Caco-2 (cell line): ENCODE results near the gene INSYN2A. TPM values are rescaled to one million over a fixed set of nuclear protein-coding genes. Genes with fewer than 3 reads are reported as not detected.

Experiments
- BruUV-seq: library from RNA; stranded (reverse); fragments of 400-500 nt; replicated peaks from 2 replicates; lab custom pipeline; 2021; lab: Mats Ljungman, UMichigan
- CTCF ChIA-PET: fragments of 300-600 bp; sonication (Branson Sonifier 250); formaldehyde crosslinking; loops from one replicate; lab custom pipeline; 2022; ENCODE audit warnings: antibody characterized with exemption; lab: Charles Lee
- POLR2A ChIA-PET: fragments of 300-600 bp; sonication (Branson Sonifier 250); formaldehyde crosslinking; loops from one replicate; lab custom pipeline; 2022; ENCODE audit warnings: antibody characterized with exemption; lab: Charles Lee
- DNase-seq, 2 experiments: peaks; one replicate each; pipeline versions ENCODE4 v3.0.0 to v3.0.0-alpha.2; 2020 to 2022
- H3K27me3 ChIP-seq: replicated peaks from 2 replicates; pipeline ENCODE4 v1.6.0; 2011; ENCODE audit warnings: low read length; ENCODE audit not compliant: control insufficient read depth, insufficient read depth
- H3K36me3 ChIP-seq: 2 replicates; pipeline ENCODE4 v1.5.1; 2011; ENCODE audit warnings: low read length; ENCODE audit not compliant: control insufficient read depth, insufficient read depth
- H3K4me1 ChIP-seq: fragments of 250-450 bp; sonication (Bioruptor Pico); 2 replicates; pipeline ENCODE4 v1.5.1; 2020; ENCODE audit warnings: mild to moderate bottlenecking
- H3K4me3 ChIP-seq: 2 replicates; pipeline ENCODE4 v1.5.1; 2011; ENCODE audit warnings: low read depth, mild to moderate bottlenecking, control low read depth, low read length
- H3K9me3 ChIP-seq: fragments of 250-450 bp; sonication (Bioruptor Pico); 2 replicates; pipeline ENCODE4 v1.5.1; 2020; ENCODE audit warnings: mild to moderate bottlenecking, moderate library complexity
- H3K27ac Mint-ChIP-seq: one replicate; pipeline ENCODE4 v1.8.0; 2022; ENCODE audit warnings: mixed read lengths; ENCODE audit not compliant: unreplicated experiment
- H3K27me3 Mint-ChIP-seq: one replicate; pipeline ENCODE4 v1.8.0; 2022; ENCODE audit warnings: mixed read lengths; ENCODE audit not compliant: insufficient read depth, unreplicated experiment
- H3K36me3 Mint-ChIP-seq: one replicate; pipeline ENCODE4 v1.8.0; 2022; ENCODE audit warnings: mild to moderate bottlenecking, mixed read lengths; ENCODE audit not compliant: insufficient read depth, unreplicated experiment
- H3K4me1 Mint-ChIP-seq: one replicate; pipeline ENCODE4 v1.8.0; 2022; ENCODE audit warnings: low read depth, mixed read lengths; ENCODE audit not compliant: unreplicated experiment
- H3K4me3 Mint-ChIP-seq: one replicate; pipeline ENCODE4 v1.8.0; 2022; ENCODE audit warnings: mild to moderate bottlenecking, moderate library complexity, mixed read lengths; ENCODE audit not compliant: unreplicated experiment
- H3K9me3 Mint-ChIP-seq: one replicate; pipeline ENCODE4 v1.8.0; 2022; ENCODE audit warnings: mixed read lengths; ENCODE audit not compliant: unreplicated experiment
- CTCF ChIP-seq, 2 experiments: fragments of 200-600 bp in 1 of 2; IDR thresholded peaks; 1 replicate in 1 of 2; 2 replicates in 1 of 2; pipeline versions ENCODE4 v1.5.1 to v1.8.0; 2011 to 2022; ENCODE audit warnings: antibody characterized with exemption in 1 of 2, control low read depth in 1 of 2, inconsistent platforms in 1 of 2, low read depth in 1 of 2, low read length in 1 of 2, mild to moderate bottlenecking in 1 of 2, moderate library complexity in 1 of 2; ENCODE audit not compliant: insufficient read depth in 1 of 2, severe bottlenecking in 1 of 2, unreplicated experiment in 1 of 2
- intact Hi-C: fragments of 100-400 bp; cut with micrococcal nuclease; formaldehyde crosslinking; loops from one replicate; pipeline ENCODE4 v1.10.0; 2022; ENCODE audit not compliant: unreplicated experiment
- total RNA-seq: library from RNA; stranded (reverse); gene quantifications from 2 replicates; pipeline ENCODE4 v1.2.3, GENCODE V29; 2022

The INSYN2A gene
- total RNA-seq, 1 experiment from 2014 or later, result not detected

DNA sequence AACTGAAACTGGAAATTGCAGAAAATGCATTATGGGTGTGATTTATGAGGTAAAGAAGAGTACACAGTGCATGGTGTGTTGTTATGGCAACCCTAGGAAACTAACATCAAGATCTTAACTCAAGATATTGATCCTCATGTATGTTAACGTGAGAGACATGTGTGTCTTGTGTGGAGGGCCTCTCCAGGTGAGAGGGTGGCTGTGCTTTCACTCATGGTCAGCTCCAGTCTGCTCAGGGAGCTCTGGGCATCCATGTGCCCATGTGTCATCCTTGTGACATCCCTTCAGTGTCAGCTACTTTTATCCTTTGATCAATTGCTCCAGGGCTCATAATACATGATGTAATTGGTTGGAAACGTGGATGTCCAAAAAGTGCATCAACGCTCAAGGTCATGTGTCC, 24.9 kb upstream of the INSYN2A start:
- Mint-ChIP-seq H3K27ac (no peak overlapping the region), H3K9me3 (no peaks in the 10 kb centered on the region), H3K36me3 (peaks cover 8% of the 10 kb centered on the region), H3K4me3 (no peak overlapping the region), H3K27me3 (no peaks in the 10 kb centered on the region), H3K4me1 (no peaks in the 10 kb centered on the region)
- Histone ChIP-seq H3K4me3 (no peak overlapping the region), H3K36me3 (no peaks in the 10 kb centered on the region), H3K27me3 (no peaks in the 10 kb centered on the region), H3K9me3 (no peaks in the 10 kb centered on the region), H3K4me1 (no peaks in the 10 kb centered on the region)
- ChIA-PET CTCF (no interaction called here), POLR2A (no interaction called here)
- intact Hi-C loops, result no loop called here
- DNase-seq, result no peak
- no TSS peak for BruUV-seq
- TF ChIP-seq CTCF (IDR thresholded peaks at IDR 0.05; ENCODE audit: insufficient read depth in 1 of 2, low read depth in 1 of 2, low read length in 1 of 2, severe bottlenecking in 1 of 2, unreplicated experiment in 1 of 2), result no peak

DNA sequence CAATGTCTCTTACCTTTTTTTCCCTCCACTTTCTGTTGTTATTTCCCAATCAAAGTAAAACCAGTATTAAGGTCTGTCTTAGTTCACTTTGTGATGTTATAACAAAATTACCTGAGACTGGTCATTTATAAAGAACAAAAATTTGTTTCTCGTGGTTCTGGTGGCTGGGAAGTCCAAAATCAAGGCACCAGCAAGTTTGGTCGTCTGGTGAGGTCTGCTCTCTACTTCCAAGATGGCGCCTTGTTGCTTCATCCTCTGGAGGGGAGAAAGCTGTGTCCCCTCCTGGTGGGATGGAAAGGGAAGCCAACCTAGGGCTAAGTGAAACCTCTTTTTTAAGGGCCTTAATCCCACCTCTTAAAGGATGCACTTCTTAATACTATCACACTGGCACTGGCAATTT, 22.3 kb upstream of the INSYN2A start:
- no TSS peak for BruUV-seq
- H3K4me3 ChIP-seq, result no peak overlapping the region
- ChIA-PET POLR2A (no interaction called here), CTCF (no interaction called here)
- H3K9me3 ChIP-seq, result no peaks in the 10 kb centered on the region
- H3K27me3 Mint-ChIP-seq, result no peaks in the 10 kb centered on the region
- no peaks in the 10 kb centered on the region for H3K36me3 ChIP-seq
- H3K36me3 Mint-ChIP-seq, result peaks cover 12% of the 10 kb centered on the region
- intact Hi-C loops, result no loop called here
- H3K27me3 ChIP-seq, result no peaks in the 10 kb centered on the region
- H3K9me3 Mint-ChIP-seq, result no peaks in the 10 kb centered on the region
- H3K4me1 ChIP-seq, result no peaks in the 10 kb centered on the region
- DNase-seq, result no peak
- H3K27ac Mint-ChIP-seq, result no peak overlapping the region
- H3K4me1 Mint-ChIP-seq, result no peaks in the 10 kb centered on the region
- no peak overlapping the region for H3K4me3 Mint-ChIP-seq
- TF ChIP-seq CTCF (IDR thresholded peaks at IDR 0.05; ENCODE audit: insufficient read depth in 1 of 2, low read depth in 1 of 2, low read length in 1 of 2, severe bottlenecking in 1 of 2, unreplicated experiment in 1 of 2), result no peak

GRCh38 chr10:127216786-127217185, 20.4 kb upstream of the INSYN2A start:
- Histone ChIP-seq H3K27me3 (no peaks in the 10 kb centered on the region), H3K9me3 (no peaks in the 10 kb centered on the region), H3K4me3 (no peak overlapping the region), H3K4me1 (no peaks in the 10 kb centered on the region), H3K36me3 (no peaks in the 10 kb centered on the region)
- no peaks in the 10 kb centered on the region for H3K4me1 Mint-ChIP-seq
- TF ChIP-seq CTCF (IDR thresholded peaks at IDR 0.05; ENCODE audit: insufficient read depth in 1 of 2, low read depth in 1 of 2, low read length in 1 of 2, severe bottlenecking in 1 of 2, unreplicated experiment in 1 of 2), result no peak
- no peak overlapping the region for H3K4me3 Mint-ChIP-seq
- intact Hi-C loops, result no loop called here
- no peak overlapping the region for H3K27ac Mint-ChIP-seq
- H3K9me3 Mint-ChIP-seq, result no peaks in the 10 kb centered on the region
- no TSS peak for BruUV-seq
- ChIA-PET POLR2A (no interaction called here), CTCF (no interaction called here)
- DNase-seq, result no peak
- no peaks in the 10 kb centered on the region for H3K27me3 Mint-ChIP-seq
- H3K36me3 Mint-ChIP-seq, result peaks cover 12% of the 10 kb centered on the region
